ENCODE measurements around the gene TEDDM1.

Gene TEDDM1

GRCh38 chr1:182405578-182405977 lies 5.1 kb upstream of the TEDDM1 start:
- no peak overlapping the region for H3K27ac ChIP-seq (ENCODE audit: low read length)
- no peak overlapping the region for H3K9ac ChIP-seq (ENCODE audit: low read length)
- no peaks in the 10 kb centered on the region for H3K36me3 ChIP-seq (ENCODE audit: control insufficient read depth, low read depth, low read length)
- H3K4me3 ChIP-seq (ENCODE audit: low read length), result no peak overlapping the region
- H3K9me3 ChIP-seq (ENCODE audit: control insufficient read depth, low read depth, low read length), result no peaks in the 10 kb centered on the region
- no peaks in the 10 kb centered on the region for H3K4me1 ChIP-seq (ENCODE audit: control insufficient read depth, low read depth, low read length)
- no peaks in the 10 kb centered on the region for H3K27me3 ChIP-seq (ENCODE audit: control insufficient read depth, insufficient read depth, low read length)

- no peaks in the 10 kb centered on the region for H3K36me3 ChIP-seq (ENCODE audit: control insufficient read depth, low read depth, low read length)
- no peaks in the 10 kb centered on the region for H3K27me3 ChIP-seq (ENCODE audit: control insufficient read depth, insufficient read depth, low read length)
- no peaks in the 10 kb centered on the region for H3K4me1 ChIP-seq (ENCODE audit: control insufficient read depth, low read depth, low read length)
- no peak overlapping the region for H3K27ac ChIP-seq (ENCODE audit: low read length)
- H3K4me3 ChIP-seq (ENCODE audit: low read length), result no peak overlapping the region
- H3K9me3 ChIP-seq (ENCODE audit: control insufficient read depth, low read depth, low read length), result no peaks in the 10 kb centered on the region
- no peak overlapping the region for H3K9ac ChIP-seq (ENCODE audit: low read length)
Measured at GRCh38 chr1:182404781-182405180, 4.3 kb upstream of the TEDDM1 start.

GRCh38 chr1:182397653-182398393 lies 2.6 kb downstream of the TEDDM1 start:
- Histone ChIP-seq H3K27ac (ENCODE audit: low read length) (no peak overlapping the region), H3K27me3 (ENCODE audit: control insufficient read depth, insufficient read depth, low read length) (peaks cover 3% of the 10 kb centered on the region)

GRCh38 chr1:182395906-182396305 lies 4.6 kb downstream of the TEDDM1 start:
- Histone ChIP-seq H3K36me3 (ENCODE audit: control insufficient read depth, low read depth, low read length) (no peaks in the 10 kb centered on the region), H3K27me3 (ENCODE audit: control insufficient read depth, insufficient read depth, low read length) (peaks cover 5% of the 10 kb centered on the region), H3K9me3 (ENCODE audit: control insufficient read depth, low read depth, low read length) (no peaks in the 10 kb centered on the region), H3K9ac (ENCODE audit: low read length) (no peak overlapping the region), H3K27ac (ENCODE audit: low read length) (no peak overlapping the region), H3K4me1 (ENCODE audit: control insufficient read depth, low read depth, low read length) (peaks cover 16% of the 10 kb centered on the region), H3K4me3 (ENCODE audit: low read length) (no peak overlapping the region)

More at GRCh38 chr1:182397653-182398393, 2.6 kb downstream of the TEDDM1 start:
- Histone ChIP-seq H3K4me1 (ENCODE audit: control insufficient read depth, low read depth, low read length) (peaks cover 10% of the 10 kb centered on the region), H3K36me3 (ENCODE audit: control insufficient read depth, low read depth, low read length) (no peaks in the 10 kb centered on the region), H3K9me3 (ENCODE audit: control insufficient read depth, low read depth, low read length) (no peaks in the 10 kb centered on the region), H3K4me3 (ENCODE audit: low read length) (no peak overlapping the region), H3K9ac (ENCODE audit: low read length) (no peak overlapping the region)

- Histone ChIP-seq H3K9me3 (ENCODE audit: control insufficient read depth, low read depth, low read length) (no peaks in the 10 kb centered on the region), H3K27ac (ENCODE audit: low read length) (no peak overlapping the region), H3K4me1 (ENCODE audit: control insufficient read depth, low read depth, low read length) (peaks cover 16% of the 10 kb centered on the region), H3K36me3 (ENCODE audit: control insufficient read depth, low read depth, low read length) (peaks cover 5% of the 10 kb centered on the region), H3K27me3 (ENCODE audit: control insufficient read depth, insufficient read depth, low read length) (peaks cover 5% of the 10 kb centered on the region), H3K4me3 (ENCODE audit: low read length) (no peak overlapping the region), H3K9ac (ENCODE audit: low read length) (no peak overlapping the region)
Measured at GRCh38 chr1:182394055-182394775, 6.3 kb downstream of the TEDDM1 start.

GRCh38 chr1:182392050-182393028 lies 8.1 kb downstream of the TEDDM1 start:
- Histone ChIP-seq H3K9ac (ENCODE audit: low read length) (peak overlapping the region; percentile 81), H3K9me3 (ENCODE audit: control insufficient read depth, low read depth, low read length) (no peaks in the 10 kb centered on the region), H3K4me1 (ENCODE audit: control insufficient read depth, low read depth, low read length) (peaks cover 16% of the 10 kb centered on the region), H3K36me3 (ENCODE audit: control insufficient read depth, low read depth, low read length) (peaks cover 21% of the 10 kb centered on the region), H3K4me3 (ENCODE audit: low read length) (peak overlapping the region; percentile 65), H3K27me3 (ENCODE audit: control insufficient read depth, insufficient read depth, low read length) (peaks cover 5% of the 10 kb centered on the region), H3K27ac (ENCODE audit: low read length) (peak overlapping the region; percentile 73)

- Histone ChIP-seq H3K27me3 (ENCODE audit: control insufficient read depth, insufficient read depth, low read length) (peaks cover 5% of the 10 kb centered on the region), H3K27ac (ENCODE audit: low read length) (peak within 1 kb of the TSS; percentile 73), H3K9me3 (ENCODE audit: control insufficient read depth, low read depth, low read length) (no peaks in the 10 kb centered on the region), H3K4me1 (ENCODE audit: control insufficient read depth, low read depth, low read length) (peaks cover 12% of the 10 kb centered on the region), H3K9ac (ENCODE audit: low read length) (peak within 1 kb of the TSS; percentile 95), H3K4me3 (ENCODE audit: low read length) (peak within 1 kb of the TSS; percentile 89), H3K36me3 (ENCODE audit: control insufficient read depth, low read depth, low read length) (peaks cover 29% of the 10 kb centered on the region)
Measured at GRCh38 chr1:182391362-182392049, 9.0 kb downstream of the TEDDM1 start, which contains the start of gene GLUL. Gene GLUL, minus strand, starts transcription at chr1:182391790. Its CDS starts 3,053 bp downstream, at chr1:182388737.

- H3K4me1 ChIP-seq (ENCODE audit: control insufficient read depth, low read depth, low read length), result peaks cover 12% of the 10 kb centered on the region
- H3K27ac ChIP-seq (ENCODE audit: low read length), result peak overlapping the region; percentile 55
- no peaks in the 10 kb centered on the region for H3K9me3 ChIP-seq (ENCODE audit: control insufficient read depth, low read depth, low read length)
- peak overlapping the region; percentile 89 for H3K4me3 ChIP-seq (ENCODE audit: low read length)
- peak overlapping the region; percentile 95 for H3K9ac ChIP-seq (ENCODE audit: low read length)
- peaks cover 5% of the 10 kb centered on the region for H3K27me3 ChIP-seq (ENCODE audit: control insufficient read depth, insufficient read depth, low read length)
- H3K36me3 ChIP-seq (ENCODE audit: control insufficient read depth, low read depth, low read length), result peaks cover 35% of the 10 kb centered on the region
Measured at GRCh38 chr1:182391028-182391361, 9.5 kb downstream of the TEDDM1 start.

GRCh38 chr1:182389619-182390047 lies 10.8 kb downstream of the TEDDM1 start:
- Histone ChIP-seq H3K4me1 (ENCODE audit: control insufficient read depth, low read depth, low read length) (peaks cover 12% of the 10 kb centered on the region), H3K27me3 (ENCODE audit: control insufficient read depth, insufficient read depth, low read length) (peaks cover 5% of the 10 kb centered on the region), H3K36me3 (ENCODE audit: control insufficient read depth, low read depth, low read length) (peaks cover 48% of the 10 kb centered on the region), H3K27ac (ENCODE audit: low read length) (no peak overlapping the region), H3K9ac (ENCODE audit: low read length) (peak overlapping the region; percentile 95), H3K9me3 (ENCODE audit: control insufficient read depth, low read depth, low read length) (no peaks in the 10 kb centered on the region), H3K4me3 (ENCODE audit: low read length) (peak overlapping the region; percentile 89)

- Histone ChIP-seq H3K27me3 (ENCODE audit: control insufficient read depth, insufficient read depth, low read length) (peaks cover 5% of the 10 kb centered on the region), H3K9ac (ENCODE audit: low read length) (peak overlapping the region; percentile 95), H3K27ac (ENCODE audit: low read length) (no peak overlapping the region), H3K4me3 (ENCODE audit: low read length) (peak overlapping the region; percentile 89), H3K9me3 (ENCODE audit: control insufficient read depth, low read depth, low read length) (no peaks in the 10 kb centered on the region), H3K4me1 (ENCODE audit: control insufficient read depth, low read depth, low read length) (peaks cover 12% of the 10 kb centered on the region), H3K36me3 (ENCODE audit: control insufficient read depth, low read depth, low read length) (peaks cover 59% of the 10 kb centered on the region)
Measured at GRCh38 chr1:182388392-182389134, 11.9 kb downstream of the TEDDM1 start.
